NCI-H2196 (cell line): ENCODE results near the gene VSIR.

ENCODE experiments used
- DNase-seq: peaks from one replicate; lab custom pipeline; 2025; ENCODE audit not compliant: unreplicated experiment; lab: John Stamatoyannopoulos, UW

VSIR gene

GRCh38 chr10:71807557-71808510 is 34.5 kb upstream of the VSIR start:
- no peak for DNase-seq

- DNase-seq, result no peak
These were observed 33.6 kb upstream of the VSIR start for GRCh38 chr10:71806704-71807556.

GRCh38 chr10:71805776-71806703 is 32.7 kb upstream of the VSIR start:
- DNase-seq, result no peak

- no peak for DNase-seq
These were observed 30.8 kb upstream of the VSIR start for GRCh38 chr10:71804077-71804476.

- DNase-seq, result no peak
These were observed 29.6 kb upstream of the VSIR start for GRCh38 chr10:71802715-71803488.

- DNase-seq, result no peak
These were observed 28.9 kb upstream of the VSIR start for GRCh38 chr10:71802235-71802634.

- DNase-seq, result no peak
These were observed 28.0 kb upstream of the VSIR start for GRCh38 chr10:71801361-71801760.

- DNase-seq, result no peak
These were observed 26.5 kb upstream of the VSIR start for GRCh38 chr10:71799608-71800453.

GRCh38 chr10:71799112-71799511 is 25.8 kb upstream of the VSIR start:
- DNase-seq, result no peak

- no peak for DNase-seq
These were observed 24.9 kb upstream of the VSIR start for GRCh38 chr10:71798308-71798624.

- DNase-seq, result no peak
These were observed 24.4 kb upstream of the VSIR start for GRCh38 chr10:71797533-71798307.

GRCh38 chr10:71796749-71797405 is 23.6 kb upstream of the VSIR start:
- no peak for DNase-seq

- DNase-seq, result no peak
These were observed 21.9 kb upstream of the VSIR start for GRCh38 chr10:71795248-71795647.

GRCh38 chr10:71790749-71791440 is 17.6 kb upstream of the VSIR start:
- DNase-seq, result no peak

GRCh38 chr10:71789871-71790270 is 16.6 kb upstream of the VSIR start:
- DNase-seq, result no peak

- no peak for DNase-seq
These were observed 15.6 kb upstream of the VSIR start for GRCh38 chr10:71788954-71789353.

- DNase-seq, result no peak
These were observed 11.5 kb upstream of the VSIR start for GRCh38 chr10:71784679-71785272.
